HG02885 (cell line): ENCODE results near the gene POP4.
A peak's percentile ranks its signal among the peaks of the same experiment; 100 is the strongest.

Experiments used
- ATAC-seq: cut with Tn5 transposase; IDR thresholded peaks from one replicate; pipeline ENCODE4 v1.9.1; 2021; ENCODE audit warnings: mild to moderate bottlenecking; ENCODE audit not compliant: unreplicated experiment, poor library complexity

The POP4 gene

GRCh38 chr19:29576761-29577648 is 29.1 kb upstream of the POP4 start:
- ATAC-seq: peak; percentile 77

DNA sequence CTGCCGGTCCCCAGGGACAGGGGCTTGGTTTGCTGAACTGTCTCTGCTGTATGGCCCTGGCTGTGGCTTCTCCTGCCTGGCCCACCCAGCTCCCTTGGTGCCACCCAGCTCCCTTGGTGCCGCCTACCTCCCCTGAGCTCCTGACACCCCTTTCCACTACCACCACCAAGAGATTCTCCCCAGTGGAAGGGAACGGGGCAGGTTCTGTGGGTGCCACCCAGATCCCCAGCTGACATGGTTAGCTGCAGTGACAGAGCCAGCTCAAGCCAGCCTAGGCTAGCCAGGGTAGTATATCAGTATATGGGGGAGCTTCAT is 28.5 kb upstream of the POP4 start:
- ATAC-seq: no peak

- no peak for ATAC-seq
These were observed 27.7 kb upstream of the POP4 start for GRCh38 chr19:29578349-29578748.

- no peak for ATAC-seq
These were observed 26.7 kb upstream of the POP4 start for GRCh38 chr19:29579308-29579910.

DNA sequence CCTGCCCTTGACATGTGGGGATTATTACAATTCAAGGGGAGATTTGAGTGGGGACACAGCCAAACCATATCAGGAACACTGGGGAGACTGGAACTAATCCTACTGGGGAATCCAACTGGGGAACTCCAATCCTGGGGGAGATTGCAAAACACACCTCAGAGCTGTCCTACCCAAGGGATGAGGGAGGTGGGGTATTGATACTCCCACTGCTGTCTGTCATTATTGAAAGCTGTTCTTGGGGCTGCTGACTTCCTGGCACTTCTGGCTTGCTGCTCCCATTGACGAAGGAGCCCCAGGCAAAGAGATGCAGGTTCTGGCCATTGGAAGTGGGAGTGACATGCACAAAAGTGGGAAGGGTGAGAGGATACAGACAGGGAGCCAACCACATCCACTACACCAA is 24.7 kb upstream of the POP4 start:
- ATAC-seq: no peak

DNA sequence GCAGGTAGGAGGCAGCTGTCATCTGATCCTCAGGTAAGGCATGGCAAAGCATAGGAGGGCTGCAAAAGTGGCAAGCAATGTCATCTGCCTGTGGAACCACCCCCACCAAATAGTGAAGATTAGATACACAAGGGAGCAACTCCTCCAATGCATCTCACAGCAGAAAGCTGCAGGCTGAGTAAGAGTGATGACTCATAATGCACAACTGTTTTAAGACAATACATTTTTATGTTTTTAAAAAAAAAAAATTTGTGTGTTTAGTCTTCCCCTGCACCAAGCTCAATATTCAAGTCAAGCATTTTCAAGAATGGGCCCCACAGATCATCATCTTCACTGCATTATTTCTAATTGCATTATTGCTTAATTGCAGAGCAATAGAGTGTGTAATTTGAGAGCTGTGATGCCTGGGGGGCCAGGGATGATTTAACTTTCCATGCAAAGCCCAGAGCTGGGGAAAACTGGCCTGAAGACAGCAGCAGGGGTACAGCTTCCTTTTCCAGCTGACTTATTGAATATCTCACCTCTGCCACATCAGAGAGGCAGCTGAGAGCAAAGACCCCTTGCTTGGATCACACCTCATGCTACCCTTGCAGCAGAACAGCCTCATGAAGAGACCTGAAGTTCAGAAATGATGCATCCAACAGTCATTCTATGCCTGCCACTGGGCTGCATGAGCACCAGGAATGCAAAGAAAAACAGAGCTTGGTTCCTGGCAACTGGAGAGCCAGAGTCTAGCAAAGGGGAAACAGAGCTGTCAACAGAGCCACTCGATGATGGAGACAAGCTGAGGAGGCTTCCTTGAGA is 22.7 kb upstream of the POP4 start:
- no peak for ATAC-seq

GRCh38 chr19:29586401-29586800 is 19.7 kb upstream of the POP4 start:
- no peak for ATAC-seq

DNA sequence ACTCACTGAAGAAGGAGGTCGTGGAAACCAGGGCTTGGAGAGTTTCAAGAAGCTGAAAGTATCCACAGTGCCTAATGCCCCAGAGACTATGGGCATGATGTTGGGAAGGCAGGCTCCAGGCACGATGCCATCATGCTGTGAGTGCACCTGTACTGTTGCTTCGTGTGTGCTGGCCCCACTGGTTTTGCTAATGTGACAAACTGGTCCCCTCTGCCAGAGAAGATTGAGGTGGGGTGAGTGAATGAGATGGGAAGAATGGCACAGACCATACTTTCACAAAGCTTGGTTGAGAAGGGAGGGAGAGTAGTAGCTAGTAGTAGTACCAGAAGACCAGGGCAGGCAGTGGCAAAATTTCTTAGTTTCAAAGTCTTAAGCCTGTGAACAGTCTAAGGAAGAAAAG is 19.0 kb upstream of the POP4 start:
- no peak for ATAC-seq

DNA sequence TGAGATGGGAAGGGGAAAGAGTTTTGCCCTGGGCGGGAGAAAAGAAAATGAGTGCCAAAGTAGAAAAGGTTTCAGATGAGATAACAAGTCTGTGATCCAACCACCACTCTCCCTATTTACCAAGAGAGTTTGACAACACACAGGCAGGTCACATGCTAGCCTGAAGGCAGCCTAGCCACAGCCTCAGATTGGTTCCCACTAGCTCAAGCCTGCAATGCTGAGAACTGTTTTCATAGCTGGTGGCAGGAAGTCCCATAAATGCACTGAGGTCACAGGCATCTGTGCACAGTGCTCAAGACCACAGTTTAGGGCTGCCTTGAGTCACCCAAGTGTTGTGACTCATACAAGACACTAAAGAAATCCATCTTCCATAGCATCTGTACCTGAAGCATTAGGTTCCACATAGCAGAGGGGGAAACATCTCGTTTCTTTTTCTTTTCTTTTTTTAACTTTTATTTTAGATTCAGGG is 18.5 kb upstream of the POP4 start:
- peak; percentile 93 for ATAC-seq

DNA sequence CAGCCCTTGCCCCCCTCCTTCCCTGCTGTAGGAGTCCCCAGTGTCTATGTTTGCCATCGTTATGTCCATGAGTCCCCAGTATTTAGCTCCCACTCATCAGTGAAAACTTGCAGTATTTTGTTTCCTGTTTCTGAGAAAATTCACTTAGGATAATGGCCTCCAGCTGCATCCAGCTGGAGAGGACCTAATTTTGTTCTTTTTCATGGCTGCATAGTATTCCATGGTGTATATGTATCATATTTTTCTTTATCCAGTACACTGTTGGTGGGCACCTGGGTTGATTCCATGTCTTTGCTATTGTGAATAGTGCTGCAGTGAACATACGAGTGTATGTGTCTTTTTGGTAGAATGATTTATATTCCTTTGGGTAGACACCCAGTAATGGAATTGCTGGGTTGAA is 18.0 kb upstream of the POP4 start:
- ATAC-seq: no peak

- no peak for ATAC-seq
These were observed 15.8 kb upstream of the POP4 start for GRCh38 chr19:29590278-29590677.

GRCh38 chr19:29591670-29592069 is 14.4 kb upstream of the POP4 start:
- no peak for ATAC-seq

- no peak for ATAC-seq
These were observed 12.2 kb upstream of the POP4 start for GRCh38 chr19:29593869-29594268.

DNA sequence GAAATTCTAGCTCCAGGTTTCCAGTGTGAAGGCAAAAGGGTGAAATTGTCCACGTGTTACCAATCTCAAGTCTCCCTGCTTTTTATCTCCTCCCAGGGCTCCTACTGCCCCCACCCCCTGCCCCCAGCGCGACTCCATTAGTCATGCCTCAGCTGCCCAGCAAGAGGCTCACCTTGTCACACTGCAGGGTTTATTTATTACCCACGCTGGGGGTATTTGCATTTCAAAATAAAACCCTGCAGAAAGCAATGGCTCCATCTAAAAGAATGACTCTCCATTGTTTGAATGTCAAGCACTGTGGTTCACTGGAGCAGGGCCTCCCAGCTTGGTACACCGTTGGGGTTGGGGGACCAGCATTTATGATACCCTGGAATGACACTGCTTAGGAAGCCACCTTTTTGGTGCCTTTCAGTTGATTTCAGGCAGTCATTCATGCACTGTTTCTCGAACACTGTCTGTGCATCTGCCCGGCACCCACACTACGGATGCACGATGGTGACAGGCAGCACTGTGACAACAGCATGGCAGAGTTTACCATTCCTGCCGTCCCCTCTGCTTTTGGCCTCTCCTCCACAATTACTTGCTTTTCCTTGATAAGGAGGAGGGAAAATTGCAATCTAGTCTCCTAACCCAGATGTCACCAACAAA is 9.9 kb upstream of the POP4 start:
- no peak for ATAC-seq

DNA sequence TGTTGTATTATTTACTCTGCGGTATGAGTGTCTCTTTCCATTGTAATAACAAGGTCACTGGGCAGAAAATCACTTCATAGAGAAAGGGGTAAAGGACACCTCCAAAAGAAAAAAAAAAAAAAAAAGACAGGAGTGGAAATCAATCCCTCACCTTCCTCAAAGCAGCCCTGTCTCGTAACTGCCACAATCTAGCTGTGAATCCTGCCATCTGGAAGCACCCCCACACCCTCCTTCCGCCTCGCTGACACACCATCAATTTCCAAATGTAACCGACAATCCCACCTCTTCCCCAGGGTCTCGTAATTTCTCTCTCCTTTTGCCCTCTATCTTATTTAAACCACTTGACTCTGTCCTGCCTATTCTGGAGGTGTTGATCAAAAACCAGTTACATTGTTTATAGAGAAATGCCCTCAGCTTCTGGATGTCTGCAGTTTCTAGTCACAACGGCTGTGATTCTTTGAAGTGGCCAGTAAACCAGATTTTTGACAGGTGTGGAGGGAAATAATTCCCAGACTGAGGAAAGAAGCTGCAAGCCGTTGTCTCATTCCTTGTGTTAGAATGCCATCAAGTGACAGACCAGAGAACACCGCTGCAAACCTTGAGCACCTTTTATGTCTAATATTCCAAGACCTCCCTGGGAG is 9.1 kb upstream of the POP4 start:
- no peak for ATAC-seq

DNA sequence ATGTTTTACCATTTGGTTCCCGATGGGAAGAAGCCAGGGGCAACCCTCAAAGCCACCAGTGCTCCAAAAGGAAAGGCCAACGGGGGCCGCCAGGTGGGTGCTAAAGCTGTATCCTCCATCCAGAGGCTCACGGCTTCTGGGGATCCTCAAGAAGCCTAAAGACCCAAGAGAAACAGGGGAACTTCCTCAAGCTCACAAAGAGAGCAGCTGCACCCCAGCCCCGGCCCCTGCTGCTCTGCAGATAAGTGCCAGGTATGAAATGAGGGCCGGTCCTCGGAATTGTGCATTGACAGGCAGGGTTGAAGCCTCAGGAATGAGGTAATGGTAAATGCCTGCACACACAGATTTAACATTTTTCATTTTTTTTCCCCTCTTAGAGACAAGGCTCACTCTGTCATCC is 8.0 kb upstream of the POP4 start:
- ATAC-seq: no peak

DNA sequence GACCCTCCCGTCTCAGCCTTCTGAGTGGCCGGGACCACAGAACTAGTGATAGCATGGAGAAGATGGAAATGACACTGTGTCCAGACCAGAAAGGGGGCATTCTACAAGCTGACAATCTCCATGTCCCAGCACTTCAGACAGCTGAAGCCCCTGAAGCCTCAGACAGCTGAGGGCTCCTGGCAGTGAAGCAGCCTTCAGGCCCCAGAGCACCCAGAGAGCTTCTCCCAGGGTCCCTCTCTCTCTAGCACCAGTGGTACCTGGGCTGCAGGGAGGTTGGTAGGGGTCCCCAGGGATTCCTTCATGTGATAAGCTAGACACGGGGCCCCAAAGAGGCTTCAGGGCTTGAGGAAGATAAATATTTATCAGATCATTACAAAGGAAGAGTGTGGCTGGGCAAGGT is 7.6 kb upstream of the POP4 start:
- no peak for ATAC-seq

DNA sequence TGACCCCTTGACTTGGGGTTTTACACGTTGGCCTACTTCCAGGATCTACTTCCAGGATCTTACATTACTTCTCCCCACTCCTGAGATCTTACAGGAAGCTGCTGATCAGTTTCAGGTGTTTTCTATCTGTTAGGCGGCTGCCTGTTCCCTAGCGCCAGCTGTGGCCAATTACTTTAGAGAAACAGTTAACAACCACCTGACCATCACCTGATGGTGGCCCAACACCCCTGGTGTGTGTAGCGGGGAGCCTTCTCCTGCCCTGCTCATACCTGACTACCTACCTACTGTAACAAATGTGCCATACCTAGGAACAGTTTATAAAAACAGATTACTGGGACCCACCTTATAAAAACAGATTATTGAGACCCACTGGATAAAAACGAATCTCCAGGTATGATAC is 2.8 kb upstream of the POP4 start:
- ATAC-seq: no peak

- ATAC-seq: peak; percentile 27
These were observed 301 bp downstream of the POP4 start for GRCh38 chr19:29606420-29606747.

DNA sequence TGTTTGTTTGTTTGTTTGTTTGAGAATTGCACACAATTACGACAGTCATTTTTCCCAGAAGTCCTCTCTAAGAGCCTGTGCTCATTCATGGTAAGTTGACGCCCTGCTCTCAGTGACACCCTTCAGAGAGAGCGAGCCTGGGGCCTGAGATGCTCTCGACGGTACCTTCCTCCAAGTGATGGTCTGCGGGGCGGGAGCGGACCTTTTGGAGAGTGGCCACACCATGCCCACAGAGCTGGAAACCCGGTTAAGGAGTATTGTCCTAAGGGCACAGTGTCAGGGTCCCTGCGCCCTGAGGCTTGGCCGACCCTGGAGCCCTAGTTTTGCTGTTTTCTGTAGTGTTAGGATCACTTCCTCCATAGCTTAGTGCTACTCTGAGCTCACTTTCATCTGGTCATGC is 3.6 kb downstream of the POP4 start:
- ATAC-seq: no peak

GRCh38 chr19:29610213-29610573 is 4.1 kb downstream of the POP4 start:
- no peak for ATAC-seq
